Right cardiac atrium (tissue), 5 donors: Measurements from ENCODE around the gene TMEM202. TPM values are rescaled to one million over a fixed set of nuclear protein-coding genes. Genes with fewer than 3 reads are reported as not detected.
"Not testable (repeated sequence)": the region's sequence is repeated elsewhere in the genome, so short reads cannot be mapped to it uniquely, and the experiment has no call there.

Experiments
- ATAC-seq, 2 donors: fragments of 200-7000 bp; cut with Tn5 transposase; one replicate each; pipeline versions ENCODE4 v1.8.0 to v1.9.1; 2020; ENCODE audit warnings: moderate library complexity in 2 of 2, mild to moderate bottlenecking in 1 of 2
- DNase-seq, 3 donors: peaks; one replicate each; pipeline ENCODE4 v3.0.0-alpha.2; 2020
- H3K27ac ChIP-seq: one replicate; pipeline ENCODE4 v1.5.1; 2013; ENCODE audit warnings: mild to moderate bottlenecking, low read length, control low read depth, moderate library complexity
- H3K27me3 ChIP-seq: one replicate; pipeline ENCODE4 v1.6.1; 2013; ENCODE audit not compliant: control insufficient read depth, insufficient read depth
- H3K4me1 ChIP-seq: one replicate; pipeline ENCODE4 v1.6.1; 2013; ENCODE audit warnings: low read length; ENCODE audit not compliant: control insufficient read depth, insufficient read depth
- H3K4me3 ChIP-seq: one replicate; pipeline ENCODE4 v1.5.1; 2013; ENCODE audit warnings: low read length, control low read depth
- H3K9me3 ChIP-seq: one replicate; pipeline ENCODE4 v1.6.1; 2013; ENCODE audit warnings: low read length; ENCODE audit not compliant: control insufficient read depth
- WGBS: extraction: QIAGEN DNeasy Blood & Tissue Kit; methylation state at CpG from one replicate; pipeline ENCODE4 v1.1.7; 2013; 5-methylcytosine and 5-hydroxymethylcytosine counted together
- intact Hi-C, 4 donors: fragments of 100-400 bp; cut with DNase I; formaldehyde crosslinking; loops; one replicate each; pipeline versions ENCODE4 v1.11.0 to v1.14.0; 2022 to 2023
- polyA plus RNA-seq: library from polyadenylated mRNA; stranded (reverse); fragments of 200-250 nt; gene quantifications from one replicate; pipeline ENCODE4 v1.2.3, GENCODE V29; 2013
- total RNA-seq, 4 donors: library from RNA; stranded (reverse); fragmentation: NEBNext Ultra II Directional; extraction: Animal tissue kit (Norgen Biotek cat#: 25700); gene quantifications; one replicate each; pipeline ENCODE4 v1.2.1, GENCODE V29; 2021
- donor health status: healthy with polysubstance abuse.
- donor health status: DM: no; HTN: yes; CAD: no.
- donor health status: DM: no; HTN: no; CAD: no.
- donor health status: DM: no; HTN: yes; CAD: no; lungs with severe emphysema.
- donor health status: DM: yes; HTN: yes; CAD: no.

Gene TMEM202
- total and polyA plus RNA-seq, 5 donors = not detected

DNA sequence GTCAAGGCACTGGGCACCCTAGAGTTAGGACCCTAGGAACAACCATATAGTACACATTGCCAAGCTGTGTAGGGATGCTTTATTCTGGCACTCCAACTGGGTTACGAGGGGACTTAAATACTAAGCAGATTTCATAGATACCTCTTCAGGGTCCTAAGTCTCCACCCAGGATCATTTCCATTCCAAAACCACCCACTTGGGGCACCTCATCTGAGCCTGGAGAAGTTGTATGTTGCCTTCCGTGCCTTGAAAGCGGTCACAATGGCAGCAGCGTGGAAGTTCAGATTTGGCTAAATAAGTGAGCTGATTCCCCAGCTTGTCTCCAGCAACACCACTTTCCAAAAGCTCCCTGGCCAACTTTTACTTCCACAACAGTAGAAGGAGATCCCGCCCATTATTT lies 4.6 kb downstream of the TMEM202 start:
- no peak for ATAC-seq
- Histone ChIP-seq H3K27ac (no peak overlapping the region), H3K9me3 (no peaks in the 10 kb centered on the region), H3K4me3 (no peak overlapping the region), H3K27me3 (no peaks in the 10 kb centered on the region), H3K4me1 (peaks cover 2% of the 10 kb centered on the region)
- intact Hi-C loops = no loop called here
- WGBS = 77% methylated on average over 5 of the region's 5 CpGs
- DNase-seq = no peak

DNA sequence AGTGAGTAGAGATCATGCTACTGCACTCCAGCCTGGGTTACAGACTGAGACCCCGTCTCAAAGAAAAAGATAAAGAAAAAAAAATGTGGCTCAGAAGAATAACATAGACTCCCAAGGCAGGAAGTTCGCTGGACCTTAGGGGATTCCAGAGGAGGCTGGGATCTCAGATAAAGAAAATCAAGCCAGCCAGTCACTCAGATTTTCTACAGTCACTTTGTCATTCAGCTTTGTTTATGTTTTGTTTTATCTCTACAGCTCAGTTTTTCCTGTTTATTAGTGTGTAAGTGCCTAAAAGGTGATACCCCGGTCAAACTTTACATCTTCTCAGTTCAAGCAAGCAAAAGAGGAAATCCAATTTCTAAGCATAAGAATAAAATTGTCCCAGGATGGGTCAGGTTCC lies 6.3 kb downstream of the TMEM202 start:
- Histone ChIP-seq H3K4me1 (peaks cover 2% of the 10 kb centered on the region), H3K27me3 (no peaks in the 10 kb centered on the region), H3K27ac (no peak overlapping the region), H3K4me3 (no peak overlapping the region), H3K9me3 (no peaks in the 10 kb centered on the region)
- intact Hi-C loops = no loop called here
- 29% methylated on average over 3 of the region's 3 CpGs for WGBS
- DNase-seq = no peak
- no peak for ATAC-seq

DNA sequence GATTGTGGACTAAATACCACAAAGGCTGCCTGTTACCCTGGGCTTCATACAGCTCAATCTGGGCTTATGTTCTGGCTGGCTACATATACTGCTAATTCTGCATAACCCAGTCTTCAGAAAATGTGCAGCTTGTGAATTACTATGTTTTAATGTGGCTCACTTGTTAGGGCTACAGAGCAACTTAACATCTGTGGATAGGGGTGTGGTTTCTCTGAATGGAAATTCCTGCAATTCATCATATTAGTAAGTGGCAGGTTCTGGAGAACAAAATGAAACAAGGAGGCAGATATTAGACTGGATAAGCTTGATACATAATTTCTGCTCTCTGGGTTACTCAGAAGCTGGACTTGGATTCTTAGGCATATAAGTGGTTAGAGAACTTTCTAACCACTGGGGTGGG lies 6.7 kb downstream of the TMEM202 start:
- no peaks in the 10 kb centered on the region for H3K27me3 ChIP-seq
- H3K4me3 ChIP-seq = no peak overlapping the region
- ATAC-seq (no peak), DNase-seq (no peak)
- intact Hi-C loops = no loop called here
- H3K4me1 ChIP-seq = peaks cover 2% of the 10 kb centered on the region
- H3K27ac ChIP-seq = no peak overlapping the region
- H3K9me3 ChIP-seq = no peaks in the 10 kb centered on the region

DNA sequence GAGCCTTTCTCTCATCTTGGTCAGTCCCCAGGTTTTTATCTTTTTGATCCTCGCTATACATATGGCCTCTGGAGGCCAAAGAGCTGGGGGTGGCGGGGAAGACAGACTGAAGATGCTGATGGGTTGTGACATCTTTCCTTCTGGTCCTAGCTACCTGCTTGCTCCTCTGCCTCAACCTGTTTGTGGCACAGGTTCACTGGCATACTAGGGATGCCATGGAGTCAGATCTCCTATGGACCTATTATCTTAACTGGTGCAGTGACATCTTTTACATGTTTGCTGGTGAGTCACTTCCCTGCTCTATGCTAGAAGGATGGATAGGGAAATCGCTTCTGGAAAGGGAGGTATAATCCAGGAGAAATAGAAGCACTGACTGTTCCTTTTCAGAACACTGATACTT lies 8.8 kb downstream of the TMEM202 start:
- ATAC-seq (no peak), DNase-seq (no peak)
- 76% methylated on average over 3 of the region's 3 CpGs for WGBS
- intact Hi-C loops = no loop called here
- Histone ChIP-seq H3K9me3 (no peaks in the 10 kb centered on the region), H3K4me3 (no peak overlapping the region), H3K27ac (no peak overlapping the region), H3K27me3 (no peaks in the 10 kb centered on the region), H3K4me1 (peaks cover 2% of the 10 kb centered on the region)

DNA sequence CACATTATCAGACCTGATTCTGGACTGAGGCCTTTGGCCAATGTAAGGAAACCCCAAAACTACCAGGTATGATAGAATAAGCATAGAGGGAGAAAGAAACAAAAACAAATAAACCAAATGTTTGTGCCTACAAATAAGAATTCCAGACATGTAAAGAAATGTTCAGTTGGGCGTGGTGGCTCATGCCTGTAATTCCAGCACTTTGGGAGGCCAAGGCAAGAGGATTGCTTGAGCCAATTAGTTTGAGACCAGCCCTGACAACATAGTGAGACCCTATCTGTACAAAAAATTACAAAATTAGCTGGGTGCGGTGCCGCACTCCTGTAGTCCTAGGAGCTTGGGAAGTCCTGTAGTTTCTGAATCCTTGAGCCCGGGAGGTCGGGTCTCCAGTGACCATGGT lies 13.0 kb downstream of the TMEM202 start:
- H3K9me3 ChIP-seq = no peaks in the 10 kb centered on the region
- WGBS = 86% methylated on average over 5 of the region's 5 CpGs
- H3K27ac ChIP-seq = no peak overlapping the region
- ATAC-seq (no peak), DNase-seq (no peak)
- no peaks in the 10 kb centered on the region for H3K4me1 ChIP-seq
- H3K27me3 ChIP-seq = no peaks in the 10 kb centered on the region
- H3K4me3 ChIP-seq = no peak overlapping the region
- intact Hi-C loops = no loop called here

DNA sequence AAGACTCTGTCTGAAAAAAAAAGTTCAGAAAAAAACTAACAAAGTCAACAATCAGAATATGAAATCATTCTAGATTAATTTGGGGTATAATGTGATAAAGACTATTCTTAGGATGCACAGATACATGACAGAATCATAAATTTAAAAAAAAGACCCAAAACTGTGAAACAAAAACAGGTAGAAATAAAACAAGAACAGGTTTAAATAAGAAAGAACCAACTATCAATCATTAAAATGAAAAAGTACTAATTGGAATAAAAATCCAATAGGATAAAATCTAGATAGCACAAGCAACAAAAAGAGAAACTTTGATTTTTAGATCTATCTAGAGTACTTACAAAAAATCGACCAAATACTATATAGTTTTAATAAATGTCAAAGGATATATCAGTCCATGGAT lies 13.4 kb downstream of the TMEM202 start:
- intact Hi-C loops = no loop called here
- no peak for DNase-seq
- Histone ChIP-seq H3K4me1 (no peaks in the 10 kb centered on the region), H3K27ac (no peak overlapping the region), H3K27me3 (no peaks in the 10 kb centered on the region), H3K9me3 (no peaks in the 10 kb centered on the region), H3K4me3 (no peak overlapping the region)
- 28% methylated on average over 1 of the region's 1 CpG for WGBS
- no peak for ATAC-seq

DNA sequence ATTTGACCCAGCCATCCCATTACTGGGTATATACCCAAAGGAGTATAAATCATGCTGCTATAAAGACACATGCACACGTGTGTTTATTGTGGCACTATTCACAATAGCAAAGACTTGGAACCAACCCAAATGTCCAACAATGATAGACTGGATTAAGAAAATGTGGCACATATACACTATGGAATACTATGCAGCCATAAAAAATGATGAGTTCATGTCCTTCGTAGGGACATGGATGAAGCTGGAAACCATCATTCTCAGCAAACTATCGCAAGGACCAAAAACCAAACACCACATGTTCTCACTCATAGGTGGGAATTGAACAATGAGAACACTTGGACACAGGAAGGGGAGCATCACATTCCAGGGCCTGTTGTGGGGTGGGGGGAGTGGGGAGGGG lies 15.2 kb downstream of the TMEM202 start:
- H3K4me3 ChIP-seq, H3K9me3 ChIP-seq, H3K27me3 ChIP-seq, DNase-seq, ATAC-seq, H3K4me1 ChIP-seq, intact Hi-C loops, H3K27ac ChIP-seq: not testable (repeated sequence)
- 80% methylated on average over 3 of the region's 3 CpGs for WGBS

DNA sequence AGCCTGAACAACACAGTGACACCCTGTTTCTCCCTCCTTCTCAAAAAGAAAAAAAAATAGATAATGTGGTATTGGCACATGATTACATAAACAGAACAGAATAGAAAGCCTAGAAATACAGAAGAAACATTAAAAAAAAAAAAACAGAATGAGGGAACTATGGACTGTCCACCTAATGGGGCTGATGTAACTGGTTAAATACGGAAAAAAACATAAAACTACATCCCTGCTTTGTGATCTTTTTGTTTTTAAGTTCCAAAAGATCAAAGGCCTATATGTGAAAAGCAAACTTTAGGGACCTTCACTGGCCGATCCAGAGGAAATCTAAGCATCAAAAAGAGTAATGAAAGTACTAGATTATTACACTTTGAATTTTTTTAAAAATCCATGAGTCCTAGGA lies 17.2 kb downstream of the TMEM202 start:
- 60% methylated on average over 2 of the region's 2 CpGs for WGBS
- Histone ChIP-seq H3K4me1 (no peaks in the 10 kb centered on the region), H3K27ac (no peak overlapping the region), H3K4me3 (no peak overlapping the region), H3K27me3 (no peaks in the 10 kb centered on the region), H3K9me3 (no peaks in the 10 kb centered on the region)
- DNase-seq (no peak), ATAC-seq (no peak)
- intact Hi-C loops = no loop called here

DNA sequence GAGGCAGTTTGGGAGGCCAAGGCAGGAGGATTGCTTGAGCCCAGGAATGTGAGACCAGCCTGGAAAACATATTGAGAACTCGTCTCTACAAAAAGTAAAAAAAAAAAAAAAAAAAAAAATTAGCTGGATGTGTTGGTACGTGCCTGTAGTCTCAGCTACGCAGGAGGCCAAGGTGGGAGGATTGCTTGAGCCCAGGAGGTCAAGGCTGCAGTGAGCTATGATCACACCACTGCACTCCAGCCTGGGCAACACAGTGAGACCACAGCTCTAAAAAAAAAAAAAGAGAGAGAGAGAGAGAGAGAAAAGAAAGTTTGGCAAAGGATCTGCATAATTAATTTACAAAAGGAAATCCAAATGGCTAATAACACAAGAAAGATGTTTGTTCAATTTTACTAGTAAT lies 21.7 kb downstream of the TMEM202 start:
- H3K9me3 ChIP-seq, DNase-seq, H3K27ac ChIP-seq, H3K4me1 ChIP-seq, H3K4me3 ChIP-seq, H3K27me3 ChIP-seq, ATAC-seq, intact Hi-C loops: not testable (repeated sequence)
- 80% methylated on average over 3 of the region's 3 CpGs for WGBS

DNA sequence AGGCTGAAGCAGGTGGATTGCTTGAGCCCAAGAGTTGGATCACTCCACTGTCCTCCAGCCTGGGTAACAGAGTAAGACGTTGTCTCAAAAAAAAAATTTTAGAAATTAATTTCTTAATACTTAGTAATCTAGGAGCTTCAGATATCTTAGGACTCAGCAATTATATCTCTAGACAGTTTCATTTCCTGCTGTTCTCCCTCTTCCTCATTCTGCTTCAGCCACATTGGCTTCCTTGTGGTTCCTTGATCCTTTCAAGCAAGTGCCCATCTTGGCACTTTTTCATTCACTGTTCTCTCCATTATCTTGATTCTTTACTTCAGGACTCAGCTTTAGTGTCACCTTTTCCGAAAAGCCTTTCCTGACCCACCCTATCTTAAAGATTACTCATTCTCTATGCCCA lies 22.5 kb downstream of the TMEM202 start:
- Histone ChIP-seq H3K4me1 (no peaks in the 10 kb centered on the region), H3K9me3 (no peaks in the 10 kb centered on the region), H3K27me3 (no peaks in the 10 kb centered on the region), H3K27ac (no peak overlapping the region), H3K4me3 (no peak overlapping the region)
- no peak for ATAC-seq
- 66% methylated on average over 2 of the region's 2 CpGs for WGBS
- no peak for DNase-seq
- intact Hi-C loops = no loop called here

DNA sequence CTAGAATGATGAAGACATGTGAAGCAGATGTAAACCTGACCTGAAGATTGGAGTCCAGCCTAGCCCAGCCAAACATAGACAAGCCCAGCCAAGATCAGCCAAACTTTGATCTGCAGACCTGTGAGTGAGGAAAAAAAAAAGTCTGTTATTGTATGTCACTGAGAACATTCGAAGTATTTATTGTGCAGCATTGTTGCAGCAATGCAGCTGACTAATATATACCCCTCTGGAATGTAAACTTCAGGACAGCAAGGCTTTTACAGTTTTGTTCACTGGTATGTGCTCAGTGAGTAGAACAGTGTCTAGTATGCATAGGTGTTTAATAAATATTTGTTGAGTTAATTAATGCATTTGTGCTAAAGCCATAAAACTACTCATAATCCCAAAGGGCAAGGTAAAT lies 23.4 kb downstream of the TMEM202 start:
- Histone ChIP-seq H3K4me3 (no peak overlapping the region), H3K27ac (no peak overlapping the region), H3K27me3 (no peaks in the 10 kb centered on the region), H3K4me1 (no peaks in the 10 kb centered on the region), H3K9me3 (no peaks in the 10 kb centered on the region)
- WGBS = 62% methylated on average over 1 of the region's 1 CpG
- intact Hi-C loops = no loop called here
- ATAC-seq (no peak), DNase-seq (no peak)

DNA sequence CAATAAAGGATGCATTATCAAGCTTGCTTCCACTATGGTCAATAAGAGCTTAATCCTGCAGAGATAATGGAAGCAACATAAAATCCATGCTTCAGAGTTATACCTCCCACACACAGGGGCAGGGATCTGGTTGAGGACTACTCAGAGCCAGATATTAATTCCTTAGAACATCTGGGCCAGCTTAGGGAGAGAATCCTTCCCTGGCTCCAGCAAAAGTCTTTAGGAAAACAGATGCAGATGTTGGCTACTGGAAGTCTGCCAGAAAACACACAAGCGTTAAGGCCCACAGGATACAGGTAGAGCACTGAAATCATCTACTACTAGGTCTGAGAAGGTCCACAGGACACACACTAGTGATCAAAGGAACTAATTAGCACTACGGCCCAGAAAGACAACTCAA lies 25.2 kb downstream of the TMEM202 start:
- Histone ChIP-seq H3K9me3 (no peaks in the 10 kb centered on the region), H3K4me1 (no peaks in the 10 kb centered on the region), H3K4me3 (no peak overlapping the region), H3K27me3 (no peaks in the 10 kb centered on the region), H3K27ac (no peak overlapping the region)
- DNase-seq (no peak), ATAC-seq (no peak)
- 65% methylated on average over 2 of the region's 2 CpGs for WGBS
- intact Hi-C loops = no loop called here
